GM12873 (cell line): Measurements from ENCODE around the gene IRF4.

ENCODE experiments used
- CTCF ChIP-seq: IDR thresholded peaks from 2 replicates; pipeline ENCODE4 v1.5.1; 2012; ENCODE audit warnings: low read depth, mild to moderate bottlenecking, moderate library complexity, low read length, control low read depth; ENCODE audit not compliant: insufficient read depth; ENCODE audit errors: missing control alignments

Gene IRF4

GRCh38 chr6:355373-356208 lies 36.0 kb upstream of the IRF4 start:
- TF ChIP-seq CTCF, result no peak

GRCh38 chr6:356828-357251 lies 34.7 kb upstream of the IRF4 start:
- no peak for TF ChIP-seq CTCF

- no peak for TF ChIP-seq CTCF
These were observed 34.2 kb upstream of the IRF4 start for GRCh38 chr6:357261-357790.

- no peak for TF ChIP-seq CTCF
These were observed 33.7 kb upstream of the IRF4 start for GRCh38 chr6:357791-358341.

GRCh38 chr6:358432-358831 lies 33.1 kb upstream of the IRF4 start:
- no peak for TF ChIP-seq CTCF

GRCh38 chr6:358847-359246 lies 32.7 kb upstream of the IRF4 start:
- TF ChIP-seq CTCF, result no peak

GRCh38 chr6:359261-360035 lies 32.1 kb upstream of the IRF4 start:
- TF ChIP-seq CTCF, result no peak
